Mesendoderm (in vitro differentiated cells): ENCODE data around the gene DERA.

Experiments used
- DNase-seq: peaks from one replicate; pipeline ENCODE4 v3.0.0; 2013
- H2AK5ac ChIP-seq: 2 replicates; pipeline ENCODE4 v1.6.1; 2013; ENCODE audit warnings: low read length, inconsistent platforms
- H2BK120ac ChIP-seq: 2 replicates; pipeline ENCODE4 v1.6.1; 2013; ENCODE audit warnings: low read depth, mild to moderate bottlenecking, low read length, moderate library complexity, mixed read lengths
- H2BK15ac ChIP-seq: replicated peaks from 2 replicates; pipeline ENCODE4 v1.6.1; 2013; ENCODE audit warnings: low read depth, mild to moderate bottlenecking, moderate library complexity
- H2BK5ac ChIP-seq: 2 replicates; pipeline ENCODE4 v1.6.1; 2013; ENCODE audit warnings: low read length, inconsistent platforms
- H3K18ac ChIP-seq: 2 replicates; pipeline ENCODE4 v1.6.1; 2013; ENCODE audit warnings: mild to moderate bottlenecking, low read length, mixed read lengths
- H3K23ac ChIP-seq: one replicate; pipeline ENCODE4 v1.6.1; 2013; ENCODE audit warnings: low read length
- H3K27ac ChIP-seq: 2 replicates; pipeline ENCODE4 v1.5.1; 2013; ENCODE audit warnings: low read depth, mild to moderate bottlenecking, inconsistent platforms, low read length, moderate library complexity
- H3K27me3 ChIP-seq: 2 replicates; pipeline ENCODE4 v1.6.1; 2013; ENCODE audit warnings: low read length, control low read depth, mild to moderate bottlenecking, inconsistent platforms; ENCODE audit not compliant: insufficient read depth, poor library complexity
- H3K36me3 ChIP-seq: 2 replicates; pipeline ENCODE4 v1.6.1; 2013; ENCODE audit warnings: low read length, inconsistent platforms; ENCODE audit not compliant: control insufficient read depth, insufficient read depth
- H3K4ac ChIP-seq: one replicate; pipeline ENCODE4 v1.6.1; 2013; ENCODE audit warnings: low read depth, mild to moderate bottlenecking, low read length, moderate library complexity
- H3K4me1 ChIP-seq: 2 replicates; pipeline ENCODE4 v1.6.1; 2013; ENCODE audit warnings: low read depth, low read length, inconsistent platforms; ENCODE audit not compliant: control insufficient read depth
- H3K4me2 ChIP-seq: 2 replicates; pipeline ENCODE4 v1.6.1; 2013; ENCODE audit warnings: low read length
- H3K4me3 ChIP-seq: 2 replicates; pipeline ENCODE4 v1.5.1; 2013; ENCODE audit warnings: mild to moderate bottlenecking, low read length
- H3K56ac ChIP-seq: one replicate; pipeline ENCODE4 v1.6.1; 2013; ENCODE audit warnings: low read length
- H3K79me1 ChIP-seq: 2 replicates; pipeline ENCODE4 v1.6.1; 2013; ENCODE audit warnings: low read length, inconsistent platforms
- H3K79me2 ChIP-seq: 2 replicates; pipeline ENCODE4 v1.6.1; 2013; ENCODE audit warnings: mild to moderate bottlenecking, low read length; ENCODE audit not compliant: control insufficient read depth, insufficient read depth
- H3K9ac ChIP-seq: 2 replicates; pipeline ENCODE4 v1.6.1; 2013; ENCODE audit warnings: low read length, inconsistent platforms
- H4K5ac ChIP-seq: one replicate; pipeline ENCODE4 v1.6.1; 2013; ENCODE audit warnings: low read length
- H4K8ac ChIP-seq: one replicate; pipeline ENCODE4 v1.6.1; 2013; ENCODE audit warnings: low read depth, mild to moderate bottlenecking, control low read depth, low read length, moderate library complexity
- WGBS: extraction: QIAGEN DNeasy Blood & Tissue Kit; methylation state at CpG from one replicate; pipeline ENCODE4 v1.1.7; 2013; ENCODE audit warnings: low lambda C conversion rate, missing lambda C conversion rate; ENCODE audit not compliant: insufficient coverage; ENCODE audit errors: extremely low coverage; 5-methylcytosine and 5-hydroxymethylcytosine counted together

DERA gene

DNA sequence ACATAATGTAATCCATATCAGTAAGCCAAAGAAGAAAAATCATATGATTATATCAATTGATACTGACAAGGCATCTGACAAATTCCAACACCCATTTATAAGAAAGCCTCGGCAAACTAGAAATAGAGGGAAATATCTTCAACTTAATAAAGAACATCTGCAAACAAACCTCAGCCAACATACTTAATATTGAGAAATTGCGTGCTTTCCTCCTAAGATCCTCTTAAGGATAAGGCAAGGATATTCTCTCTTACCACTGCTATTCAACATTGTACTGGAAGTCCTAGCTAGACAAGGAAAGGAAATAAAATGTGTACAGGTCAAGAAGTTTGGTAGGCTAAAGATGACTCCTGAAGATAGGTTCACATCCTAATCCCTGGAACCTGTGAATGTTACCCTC, 115.9 kb downstream of the DERA start:
- Histone ChIP-seq H3K4me1 (no peaks in the 10 kb centered on the region), H3K56ac (no peak overlapping the region), H3K79me1 (no peaks in the 10 kb centered on the region), H3K9ac (no peak overlapping the region), H2BK5ac (no peak overlapping the region), H3K18ac (no peak overlapping the region), H3K27me3 (no peaks in the 10 kb centered on the region), H3K4me3 (no peak overlapping the region), H3K23ac (no peak overlapping the region), H2BK15ac (no peak overlapping the region), H4K8ac (no peak overlapping the region), H3K4me2 (no peak overlapping the region), H2BK120ac (no peak overlapping the region), H3K27ac (no peak overlapping the region), H4K5ac (no peak overlapping the region), H2AK5ac (no peak overlapping the region), H3K36me3 (no peaks in the 10 kb centered on the region), H3K4ac (no peak overlapping the region), H3K79me2 (no peaks in the 10 kb centered on the region)
- DNase-seq = no peak
- no CpG with 5 or more reads among the region's 2 CpGs for WGBS

DNA sequence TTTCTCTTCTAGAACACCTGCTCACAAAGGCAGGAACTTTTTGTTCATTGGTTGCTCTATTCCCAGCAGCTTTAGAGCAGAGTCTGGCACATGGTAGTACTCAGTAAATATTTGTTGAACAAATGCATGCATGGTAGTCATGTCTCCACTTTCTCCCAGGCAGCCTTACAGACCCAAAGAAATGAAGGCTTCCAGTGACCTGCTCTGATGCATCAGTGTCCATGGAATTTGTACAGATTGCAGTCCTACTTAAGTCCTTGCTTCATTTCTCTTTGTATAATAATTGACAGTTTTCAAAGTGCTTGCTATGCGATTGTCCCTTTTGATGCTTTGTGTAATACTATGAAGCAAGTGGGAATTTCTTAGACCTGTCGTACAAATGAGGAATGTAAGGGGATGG, 119.6 kb downstream of the DERA start:
- Histone ChIP-seq H4K5ac (no peak overlapping the region), H2BK5ac (no peak overlapping the region), H3K4ac (no peak overlapping the region), H3K27me3 (no peaks in the 10 kb centered on the region), H2AK5ac (no peak overlapping the region), H3K18ac (no peak overlapping the region), H3K4me2 (no peak overlapping the region), H2BK15ac (no peak overlapping the region), H3K56ac (no peak overlapping the region), H3K4me1 (no peaks in the 10 kb centered on the region), H4K8ac (no peak overlapping the region), H2BK120ac (no peak overlapping the region), H3K23ac (no peak overlapping the region), H3K9ac (no peak overlapping the region), H3K79me2 (no peaks in the 10 kb centered on the region), H3K36me3 (no peaks in the 10 kb centered on the region), H3K27ac (no peak overlapping the region), H3K79me1 (no peaks in the 10 kb centered on the region), H3K4me3 (no peak overlapping the region)
- WGBS = no CpG with 5 or more reads among the region's 2 CpGs
- no peak for DNase-seq

DNA sequence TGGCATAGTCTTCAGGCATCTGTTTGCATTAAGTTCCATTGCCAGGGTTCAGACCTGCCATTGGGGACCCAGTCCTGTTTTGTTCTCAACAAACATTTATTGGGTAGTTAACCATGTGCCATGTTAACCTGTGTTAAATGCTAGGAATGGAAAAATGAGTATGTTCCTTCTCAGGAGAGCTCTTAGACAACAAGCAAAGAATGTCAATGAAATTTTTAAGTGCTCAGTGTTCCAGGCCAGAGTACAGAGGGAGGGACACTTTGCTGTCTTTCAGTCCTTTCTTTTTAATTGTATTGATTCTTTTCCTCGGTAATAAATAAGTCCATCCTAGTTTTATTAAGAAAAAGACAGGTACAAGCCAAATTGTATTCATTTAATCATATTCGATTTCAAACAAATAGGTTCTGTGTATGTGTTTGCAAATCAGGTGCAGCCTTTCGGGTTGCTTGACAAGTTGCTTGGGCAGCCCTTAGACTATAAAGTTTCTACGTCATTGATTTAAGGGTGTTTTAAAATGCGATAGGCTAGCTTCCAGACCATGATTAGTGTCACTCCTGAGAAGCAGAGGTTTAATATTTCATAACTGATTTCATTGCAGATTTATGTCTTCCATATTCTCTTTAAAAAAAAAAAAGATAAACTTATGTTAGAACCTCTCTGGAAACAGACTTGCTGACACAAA, 123.1 kb downstream of the DERA start:
- Histone ChIP-seq H3K79me2 (no peaks in the 10 kb centered on the region), H4K5ac (no peak overlapping the region), H3K9ac (no peak overlapping the region), H3K18ac (no peak overlapping the region), H3K4ac (no peak overlapping the region), H3K79me1 (no peaks in the 10 kb centered on the region), H2BK15ac (no peak overlapping the region), H2BK120ac (no peak overlapping the region), H3K4me1 (no peaks in the 10 kb centered on the region), H3K23ac (no peak overlapping the region), H4K8ac (no peak overlapping the region), H3K27me3 (no peaks in the 10 kb centered on the region), H3K4me3 (no peak overlapping the region), H3K56ac (no peak overlapping the region), H3K4me2 (no peak overlapping the region), H2AK5ac (no peak overlapping the region), H3K36me3 (no peaks in the 10 kb centered on the region), H3K27ac (no peak overlapping the region), H2BK5ac (no peak overlapping the region)
- WGBS = no CpG with 5 or more reads among the region's 5 CpGs
- no peak for DNase-seq

DNA sequence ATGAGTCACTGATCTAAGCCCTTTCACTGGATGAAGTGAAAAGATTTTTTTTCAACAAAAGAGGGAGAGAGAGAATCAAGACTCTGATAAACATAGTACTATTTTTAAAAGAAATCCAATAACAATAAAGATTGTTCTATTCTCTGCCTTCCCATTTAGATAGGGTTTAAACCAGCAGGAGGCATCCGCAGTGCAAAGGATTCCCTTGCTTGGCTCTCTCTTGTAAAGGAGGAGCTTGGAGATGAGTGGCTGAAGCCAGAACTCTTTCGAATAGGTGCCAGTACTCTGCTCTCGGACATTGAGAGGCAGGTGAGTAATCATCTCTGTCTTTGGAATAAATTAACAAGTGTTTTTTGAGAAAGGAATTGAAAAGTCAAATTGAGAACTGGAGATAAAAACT, 124.9 kb downstream of the DERA start:
- no peaks in the 10 kb centered on the region for H3K27me3 ChIP-seq
- H3K27ac ChIP-seq = no peak overlapping the region
- no peak overlapping the region for H2BK15ac ChIP-seq
- no peak overlapping the region for H3K23ac ChIP-seq
- no peaks in the 10 kb centered on the region for H3K79me1 ChIP-seq
- H2BK5ac ChIP-seq = no peak overlapping the region
- peak; percentile 8 for DNase-seq
- no peaks in the 10 kb centered on the region for H3K4me1 ChIP-seq
- H3K79me2 ChIP-seq = no peaks in the 10 kb centered on the region
- no peak overlapping the region for H2BK120ac ChIP-seq
- H3K56ac ChIP-seq = no peak overlapping the region
- no peak overlapping the region for H2AK5ac ChIP-seq
- no CpG with 5 or more reads among the region's 3 CpGs for WGBS
- no peak overlapping the region for H3K4ac ChIP-seq
- H3K18ac ChIP-seq = no peak overlapping the region
- H3K9ac ChIP-seq = no peak overlapping the region
- no peaks in the 10 kb centered on the region for H3K36me3 ChIP-seq
- H4K8ac ChIP-seq = no peak overlapping the region
- no peak overlapping the region for H3K4me3 ChIP-seq
- H4K5ac ChIP-seq = no peak overlapping the region
- H3K4me2 ChIP-seq = no peak overlapping the region

DNA sequence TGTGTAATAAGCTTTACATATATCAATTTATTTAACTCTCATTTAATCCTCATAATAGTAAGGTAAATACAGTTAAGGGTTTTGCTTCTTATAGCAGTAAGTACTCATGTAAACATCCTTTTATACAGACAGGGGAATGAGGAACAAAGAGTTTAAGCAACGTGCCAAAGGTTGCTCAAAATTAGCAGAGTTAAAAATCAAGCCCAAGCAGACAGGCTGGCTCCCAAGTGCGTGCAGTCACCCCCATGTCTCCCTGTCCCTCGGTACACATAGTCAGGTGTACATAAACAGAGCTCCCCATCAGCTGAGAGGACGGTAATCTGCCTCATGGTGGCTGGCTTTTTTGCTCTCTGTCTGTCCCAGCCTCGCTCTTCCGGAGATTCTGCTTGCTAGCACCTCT, 126.4 kb downstream of the DERA start:
- Histone ChIP-seq H3K4ac (no peak overlapping the region), H3K4me2 (no peak overlapping the region), H2AK5ac (no peak overlapping the region), H3K9ac (no peak overlapping the region), H3K79me2 (no peaks in the 10 kb centered on the region), H2BK5ac (no peak overlapping the region), H4K8ac (no peak overlapping the region), H3K4me3 (no peak overlapping the region), H3K18ac (no peak overlapping the region), H3K36me3 (no peaks in the 10 kb centered on the region), H2BK15ac (no peak overlapping the region), H2BK120ac (no peak overlapping the region), H3K27ac (no peak overlapping the region), H3K27me3 (no peaks in the 10 kb centered on the region), H3K4me1 (no peaks in the 10 kb centered on the region), H4K5ac (no peak overlapping the region), H3K79me1 (no peaks in the 10 kb centered on the region), H3K23ac (no peak overlapping the region), H3K56ac (no peak overlapping the region)
- DNase-seq = no peak
- no CpG with 5 or more reads among the region's 6 CpGs for WGBS

DNA sequence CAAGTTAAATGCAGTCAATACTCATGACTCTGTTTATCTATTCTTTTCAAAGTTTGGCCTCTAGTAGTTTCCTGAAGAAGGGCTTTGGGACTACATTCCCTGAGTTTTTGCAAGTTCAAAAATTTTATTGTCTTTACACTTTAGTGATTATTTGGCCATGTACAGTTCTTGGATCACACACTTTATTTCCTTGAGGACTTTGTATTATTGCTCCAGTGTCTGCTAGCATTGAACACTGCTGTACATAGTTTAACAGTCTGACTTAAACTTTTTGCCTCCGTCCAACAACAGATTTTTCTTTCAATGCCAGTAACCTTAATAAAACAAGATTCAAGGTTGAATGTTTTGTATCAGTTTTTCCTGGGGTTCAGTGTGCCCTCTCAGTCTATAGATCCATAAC, 132.3 kb downstream of the DERA start:
- H2BK15ac ChIP-seq = no peak overlapping the region
- no peak overlapping the region for H3K4ac ChIP-seq
- no peaks in the 10 kb centered on the region for H3K36me3 ChIP-seq
- H4K8ac ChIP-seq = no peak overlapping the region
- no CpG with 5 or more reads among the region's 1 CpG for WGBS
- H4K5ac ChIP-seq = no peak overlapping the region
- H3K4me1 ChIP-seq = no peaks in the 10 kb centered on the region
- no peak overlapping the region for H2BK5ac ChIP-seq
- no peaks in the 10 kb centered on the region for H3K27me3 ChIP-seq
- no peaks in the 10 kb centered on the region for H3K79me2 ChIP-seq
- no peak overlapping the region for H2BK120ac ChIP-seq
- H3K23ac ChIP-seq = no peak overlapping the region
- no peak overlapping the region for H3K4me3 ChIP-seq
- DNase-seq = no peak
- H3K79me1 ChIP-seq = no peaks in the 10 kb centered on the region
- H2AK5ac ChIP-seq = no peak overlapping the region
- no peak overlapping the region for H3K18ac ChIP-seq
- no peak overlapping the region for H3K9ac ChIP-seq
- H3K56ac ChIP-seq = no peak overlapping the region
- H3K27ac ChIP-seq = no peak overlapping the region
- H3K4me2 ChIP-seq = no peak overlapping the region
